ENCODE results near the gene TNIK. TPM values are rescaled to one million over a fixed set of nuclear protein-coding genes. Genes with fewer than 3 reads are reported as not detected.

Gene TNIK
- total RNA-seq, 1 donor from 2014 or later = 15.5 TPM

DNA sequence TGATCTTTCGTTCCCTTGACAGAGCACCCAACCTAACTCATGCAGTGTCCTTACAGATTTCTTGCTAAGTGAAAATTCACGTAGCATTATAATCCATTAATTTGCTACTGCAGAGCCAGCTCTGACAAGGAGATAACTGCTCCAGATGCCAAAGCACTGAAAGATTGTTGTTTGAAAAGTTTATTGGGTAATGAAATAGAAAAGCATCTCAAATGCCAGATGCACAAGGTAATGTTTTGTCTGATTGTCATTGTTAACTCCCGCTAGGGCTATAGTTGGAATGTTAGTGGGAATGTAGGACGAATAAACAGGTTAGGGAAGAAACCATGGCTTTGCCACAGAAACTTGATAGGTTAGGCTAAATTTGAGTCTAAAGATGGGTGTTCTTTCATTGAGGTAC, 413.4 kb downstream of the TNIK start:
- H3K27ac Mint-ChIP-seq (ENCODE audit: unreplicated experiment) = no peak overlapping the region
- TF ChIP-seq CTCF (IDR thresholded peaks at IDR 0.05) = no peak
- no peak overlapping the region for H3K4me3 Mint-ChIP-seq (ENCODE audit: unreplicated experiment)
- no peaks in the 10 kb centered on the region for H3K27me3 Mint-ChIP-seq (ENCODE audit: unreplicated experiment)
- H3K36me3 Mint-ChIP-seq (ENCODE audit: unreplicated experiment) = no peaks in the 10 kb centered on the region
- H3K4me1 Mint-ChIP-seq (ENCODE audit: unreplicated experiment) = peaks cover 10% of the 10 kb centered on the region
- no peaks in the 10 kb centered on the region for H3K9me3 Mint-ChIP-seq (ENCODE audit: unreplicated experiment)
- DNase-seq (ENCODE audit: extremely low spot score, unreplicated experiment) = no peak

GRCh38 chr3:171044835-171045793, 415.1 kb downstream of the TNIK start:
- no peak overlapping the region for H3K27ac Mint-ChIP-seq (ENCODE audit: unreplicated experiment)
- H3K4me1 Mint-ChIP-seq (ENCODE audit: unreplicated experiment) = peaks cover 10% of the 10 kb centered on the region
- no peak for DNase-seq (ENCODE audit: extremely low spot score, unreplicated experiment)
- H3K27me3 Mint-ChIP-seq (ENCODE audit: unreplicated experiment) = no peaks in the 10 kb centered on the region
- no peaks in the 10 kb centered on the region for H3K9me3 Mint-ChIP-seq (ENCODE audit: unreplicated experiment)
- no peak overlapping the region for H3K4me3 Mint-ChIP-seq (ENCODE audit: unreplicated experiment)
- TF ChIP-seq CTCF (IDR thresholded peaks at IDR 0.05) = no peak
- H3K36me3 Mint-ChIP-seq (ENCODE audit: unreplicated experiment) = no peaks in the 10 kb centered on the region

DNA sequence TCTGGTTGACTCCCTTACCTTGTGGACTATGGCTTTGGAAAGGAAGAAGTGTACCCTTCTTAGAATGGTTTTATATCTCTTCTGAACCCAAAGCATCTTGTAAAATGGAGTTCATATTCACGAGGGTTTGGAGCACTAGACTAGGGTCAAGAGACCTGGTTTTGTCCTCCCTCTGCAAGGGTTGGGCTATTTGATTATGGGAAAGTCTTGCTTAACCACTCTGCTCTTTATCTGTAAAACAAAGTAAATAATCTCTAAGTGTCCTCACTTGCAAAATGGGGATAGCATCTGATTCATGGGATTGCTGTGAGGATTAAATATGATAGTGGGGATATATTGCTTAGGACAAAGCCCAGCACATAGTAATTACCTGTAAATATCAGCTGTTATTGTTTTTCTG, 415.8 kb downstream of the TNIK start:
- Mint-ChIP-seq H3K36me3 (ENCODE audit: unreplicated experiment) (no peaks in the 10 kb centered on the region), H3K9me3 (ENCODE audit: unreplicated experiment) (no peaks in the 10 kb centered on the region), H3K27me3 (ENCODE audit: unreplicated experiment) (no peaks in the 10 kb centered on the region), H3K4me1 (ENCODE audit: unreplicated experiment) (peaks cover 10% of the 10 kb centered on the region), H3K27ac (ENCODE audit: unreplicated experiment) (no peak overlapping the region), H3K4me3 (ENCODE audit: unreplicated experiment) (no peak overlapping the region)
- DNase-seq (ENCODE audit: extremely low spot score, unreplicated experiment) = no peak
- TF ChIP-seq CTCF (IDR thresholded peaks at IDR 0.05) = no peak

DNA sequence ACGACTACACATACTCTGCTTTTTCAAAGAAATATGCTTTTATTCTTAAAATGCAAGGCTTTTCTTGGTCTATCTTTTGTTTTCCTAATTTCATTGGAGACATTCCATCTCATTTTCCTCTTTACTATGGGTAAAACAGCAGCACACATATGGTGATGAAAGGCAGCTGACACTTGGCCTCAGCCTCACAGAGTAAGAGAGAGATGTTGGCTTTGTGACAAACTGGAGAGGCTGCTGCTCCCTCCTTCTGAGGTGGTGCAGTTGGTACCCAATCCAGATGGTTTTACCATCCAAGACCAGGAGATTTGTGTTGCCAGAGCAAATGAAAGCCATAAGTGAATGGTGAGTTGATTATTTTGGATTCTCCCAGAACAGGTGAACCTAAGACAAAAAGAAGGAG, 420.5 kb downstream of the TNIK start:
- H3K27me3 Mint-ChIP-seq (ENCODE audit: unreplicated experiment) = peaks cover 10% of the 10 kb centered on the region
- no peaks in the 10 kb centered on the region for H3K9me3 Mint-ChIP-seq (ENCODE audit: unreplicated experiment)
- H3K4me1 Mint-ChIP-seq (ENCODE audit: unreplicated experiment) = peaks cover under 1% of the 10 kb centered on the region
- H3K36me3 Mint-ChIP-seq (ENCODE audit: unreplicated experiment) = no peaks in the 10 kb centered on the region
- H3K27ac Mint-ChIP-seq (ENCODE audit: unreplicated experiment) = no peak overlapping the region
- no peak for DNase-seq (ENCODE audit: extremely low spot score, unreplicated experiment)
- no peak overlapping the region for H3K4me3 Mint-ChIP-seq (ENCODE audit: unreplicated experiment)
- TF ChIP-seq CTCF (IDR thresholded peaks at IDR 0.05) = no peak

- H3K4me1 Mint-ChIP-seq (ENCODE audit: unreplicated experiment) = no peaks in the 10 kb centered on the region
- no peaks in the 10 kb centered on the region for H3K36me3 Mint-ChIP-seq (ENCODE audit: unreplicated experiment)
- H3K27ac Mint-ChIP-seq (ENCODE audit: unreplicated experiment) = no peak overlapping the region
- H3K27me3 Mint-ChIP-seq (ENCODE audit: unreplicated experiment) = peaks cover 12% of the 10 kb centered on the region
- TF ChIP-seq CTCF (IDR thresholded peaks at IDR 0.05) = no peak
- no peaks in the 10 kb centered on the region for H3K9me3 Mint-ChIP-seq (ENCODE audit: unreplicated experiment)
- no peak for DNase-seq (ENCODE audit: extremely low spot score, unreplicated experiment)
- H3K4me3 Mint-ChIP-seq (ENCODE audit: unreplicated experiment) = no peak overlapping the region
Observed at GRCh38 chr3:171038342-171038741, 421.9 kb downstream of the TNIK start.
